ENCODE data around the gene TM4SF5. TPM values are rescaled to one million over a fixed set of nuclear protein-coding genes. Genes with fewer than 3 reads are reported as not detected.

TM4SF5 gene
- total RNA-seq, 1 experiment from 2014 or later: not detected

DNA sequence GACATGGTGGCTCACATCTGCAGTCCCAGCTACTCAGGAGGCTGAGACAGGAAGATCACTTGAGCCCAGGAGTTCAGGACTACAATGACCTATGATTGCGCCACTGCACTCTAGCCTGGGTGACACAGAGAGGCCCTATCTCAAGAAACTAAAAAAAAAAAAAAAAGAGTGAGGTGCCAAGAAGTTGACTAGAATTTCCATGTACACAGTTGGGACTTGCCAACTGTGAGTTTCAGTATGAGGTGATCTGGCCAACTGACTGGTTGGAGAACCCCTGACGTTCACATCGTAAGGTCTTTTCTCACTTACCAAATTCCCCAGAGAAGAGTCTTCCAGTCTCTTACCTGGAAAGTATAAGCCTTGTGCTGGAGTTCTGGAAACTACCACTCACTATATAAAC lies 43.6 kb upstream of the TM4SF5 start (continued):
- no peak for TF ChIP-seq GABPB1 (CRISPR knock-in tag; IDR thresholded peaks at IDR 0.05)
- TF ChIP-seq NR3C1 (CRISPR knock-in tag; conservative IDR thresholded peaks at IDR 0.05; ENCODE audit: low read depth): no peak
- TF ChIP-seq SMAD4 (CRISPR knock-in tag; IDR thresholded peaks at IDR 0.05): no peak
- TF ChIP-seq HMGA2 (CRISPR knock-in tag; IDR thresholded peaks at IDR 0.05): no peak
- no peak for TF ChIP-seq RELA (CRISPR knock-in tag; IDR thresholded peaks at IDR 0.05; ENCODE audit: borderline replicate concordance)
- TF ChIP-seq, protein P1, sequence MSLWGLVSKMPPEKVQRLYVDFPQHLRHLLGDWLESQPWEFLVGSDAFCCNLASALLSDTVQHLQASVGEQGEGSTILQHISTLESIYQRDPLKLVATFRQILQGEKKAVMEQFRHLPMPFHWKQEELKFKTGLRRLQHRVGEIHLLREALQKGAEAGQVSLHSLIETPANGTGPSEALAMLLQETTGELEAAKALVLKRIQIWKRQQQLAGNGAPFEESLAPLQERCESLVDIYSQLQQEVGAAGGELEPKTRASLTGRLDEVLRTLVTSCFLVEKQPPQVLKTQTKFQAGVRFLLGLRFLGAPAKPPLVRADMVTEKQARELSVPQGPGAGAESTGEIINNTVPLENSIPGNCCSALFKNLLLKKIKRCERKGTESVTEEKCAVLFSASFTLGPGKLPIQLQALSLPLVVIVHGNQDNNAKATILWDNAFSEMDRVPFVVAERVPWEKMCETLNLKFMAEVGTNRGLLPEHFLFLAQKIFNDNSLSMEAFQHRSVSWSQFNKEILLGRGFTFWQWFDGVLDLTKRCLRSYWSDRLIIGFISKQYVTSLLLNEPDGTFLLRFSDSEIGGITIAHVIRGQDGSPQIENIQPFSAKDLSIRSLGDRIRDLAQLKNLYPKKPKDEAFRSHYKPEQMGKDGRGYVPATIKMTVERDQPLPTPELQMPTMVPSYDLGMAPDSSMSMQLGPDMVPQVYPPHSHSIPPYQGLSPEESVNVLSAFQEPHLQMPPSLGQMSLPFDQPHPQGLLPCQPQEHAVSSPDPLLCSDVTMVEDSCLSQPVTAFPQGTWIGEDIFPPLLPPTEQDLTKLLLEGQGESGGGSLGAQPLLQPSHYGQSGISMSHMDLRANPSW (CRISPR knock-in tag; conservative IDR thresholded peaks at IDR 0.05; ENCODE audit: low read depth): no peak

DNA sequence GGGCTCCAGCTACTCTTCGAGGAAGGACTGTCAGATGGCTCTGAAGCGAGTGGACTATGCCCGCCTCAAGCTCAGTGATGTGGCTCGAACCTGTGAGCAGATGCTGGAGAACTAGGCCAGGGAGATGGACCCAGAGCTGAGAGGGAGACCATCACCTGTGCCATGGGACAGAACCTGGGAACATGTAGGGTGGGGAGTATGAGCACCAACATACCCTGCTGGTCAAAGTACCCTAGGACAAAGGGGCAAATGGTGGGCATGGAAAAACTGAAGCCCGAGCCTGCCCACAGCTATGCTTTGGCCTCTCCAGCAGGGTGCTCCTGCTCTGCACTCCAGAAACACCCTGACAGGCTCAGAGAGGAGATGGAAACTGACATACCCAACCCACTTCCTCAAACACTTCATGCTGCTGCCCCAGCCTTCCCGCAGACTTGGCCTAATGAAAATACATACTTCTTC lies 38.6 kb upstream of the TM4SF5 start:
- ChIA-PET POLR2A (no interaction called here), CTCF (interaction anchor here (0.7 to 2.3 kb wide), 6 partner anchors 23 to 167 kb away, joined by 3 to 10 read pairs (median 4); partner anchors contain the start of genes PLD2, PSMB6 and TM4SF5)
- H3K36me3 Mint-ChIP-seq: no peaks in the 10 kb centered on the region
- H3K27ac Mint-ChIP-seq: no peak overlapping the region
- peaks cover 4% of the 10 kb centered on the region for H3K4me1 Mint-ChIP-seq
- H3K4me3 Mint-ChIP-seq: no peak overlapping the region
- H3K9me3 Mint-ChIP-seq: no peaks in the 10 kb centered on the region
- ATAC-seq: no peak
- no peak for DNase-seq (ENCODE audit: low spot score)
- H3K27me3 Mint-ChIP-seq (ENCODE audit: low read depth): peaks cover 31% of the 10 kb centered on the region
- TF ChIP-seq, protein P2, sequence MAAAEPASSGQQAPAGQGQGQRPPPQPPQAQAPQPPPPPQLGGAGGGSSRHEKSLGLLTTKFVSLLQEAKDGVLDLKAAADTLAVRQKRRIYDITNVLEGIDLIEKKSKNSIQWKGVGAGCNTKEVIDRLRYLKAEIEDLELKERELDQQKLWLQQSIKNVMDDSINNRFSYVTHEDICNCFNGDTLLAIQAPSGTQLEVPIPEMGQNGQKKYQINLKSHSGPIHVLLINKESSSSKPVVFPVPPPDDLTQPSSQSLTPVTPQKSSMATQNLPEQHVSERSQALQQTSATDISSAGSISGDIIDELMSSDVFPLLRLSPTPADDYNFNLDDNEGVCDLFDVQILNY (CRISPR knock-in tag; IDR thresholded peaks at IDR 0.05): no peak
- TF ChIP-seq KAT7 (CRISPR knock-in tag; IDR thresholded peaks at IDR 0.05; ENCODE audit: borderline replicate concordance) (no peak), JUN (CRISPR knock-in tag; IDR thresholded peaks at IDR 0.05) (no peak), MXD4 (CRISPR knock-in tag; IDR thresholded peaks at IDR 0.05; ENCODE audit: borderline replicate concordance) (no peak), EMX1 (CRISPR knock-in tag; IDR thresholded peaks at IDR 0.05) (no peak), NR1H2 (CRISPR knock-in tag; IDR thresholded peaks at IDR 0.05) (no peak), FOXP1 (CRISPR knock-in tag; IDR thresholded peaks at IDR 0.05; ENCODE audit: borderline replicate concordance) (no peak), RORB (CRISPR knock-in tag; IDR thresholded peaks at IDR 0.05) (no peak), CREM (CRISPR knock-in tag; IDR thresholded peaks at IDR 0.05) (no peak), ETV6 (CRISPR knock-in tag; IDR thresholded peaks at IDR 0.05) (no peak), OVOL2 (CRISPR knock-in tag; IDR thresholded peaks at IDR 0.05; ENCODE audit: borderline replicate concordance) (no peak), SMAD3 (CRISPR knock-in tag; IDR thresholded peaks at IDR 0.05; ENCODE audit: borderline replicate concordance) (no peak)
- TF ChIP-seq, protein P3, sequence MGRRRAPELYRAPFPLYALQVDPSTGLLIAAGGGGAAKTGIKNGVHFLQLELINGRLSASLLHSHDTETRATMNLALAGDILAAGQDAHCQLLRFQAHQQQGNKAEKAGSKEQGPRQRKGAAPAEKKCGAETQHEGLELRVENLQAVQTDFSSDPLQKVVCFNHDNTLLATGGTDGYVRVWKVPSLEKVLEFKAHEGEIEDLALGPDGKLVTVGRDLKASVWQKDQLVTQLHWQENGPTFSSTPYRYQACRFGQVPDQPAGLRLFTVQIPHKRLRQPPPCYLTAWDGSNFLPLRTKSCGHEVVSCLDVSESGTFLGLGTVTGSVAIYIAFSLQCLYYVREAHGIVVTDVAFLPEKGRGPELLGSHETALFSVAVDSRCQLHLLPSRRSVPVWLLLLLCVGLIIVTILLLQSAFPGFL (CRISPR knock-in tag; IDR thresholded peaks at IDR 0.05; ENCODE audit: borderline replicate concordance): no peak
- TF ChIP-seq, protein P4, sequence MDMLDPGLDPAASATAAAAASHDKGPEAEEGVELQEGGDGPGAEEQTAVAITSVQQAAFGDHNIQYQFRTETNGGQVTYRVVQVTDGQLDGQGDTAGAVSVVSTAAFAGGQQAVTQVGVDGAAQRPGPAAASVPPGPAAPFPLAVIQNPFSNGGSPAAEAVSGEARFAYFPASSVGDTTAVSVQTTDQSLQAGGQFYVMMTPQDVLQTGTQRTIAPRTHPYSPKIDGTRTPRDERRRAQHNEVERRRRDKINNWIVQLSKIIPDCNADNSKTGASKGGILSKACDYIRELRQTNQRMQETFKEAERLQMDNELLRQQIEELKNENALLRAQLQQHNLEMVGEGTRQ (CRISPR knock-in tag; IDR thresholded peaks at IDR 0.05): no peak
- TF ChIP-seq, protein P5, sequence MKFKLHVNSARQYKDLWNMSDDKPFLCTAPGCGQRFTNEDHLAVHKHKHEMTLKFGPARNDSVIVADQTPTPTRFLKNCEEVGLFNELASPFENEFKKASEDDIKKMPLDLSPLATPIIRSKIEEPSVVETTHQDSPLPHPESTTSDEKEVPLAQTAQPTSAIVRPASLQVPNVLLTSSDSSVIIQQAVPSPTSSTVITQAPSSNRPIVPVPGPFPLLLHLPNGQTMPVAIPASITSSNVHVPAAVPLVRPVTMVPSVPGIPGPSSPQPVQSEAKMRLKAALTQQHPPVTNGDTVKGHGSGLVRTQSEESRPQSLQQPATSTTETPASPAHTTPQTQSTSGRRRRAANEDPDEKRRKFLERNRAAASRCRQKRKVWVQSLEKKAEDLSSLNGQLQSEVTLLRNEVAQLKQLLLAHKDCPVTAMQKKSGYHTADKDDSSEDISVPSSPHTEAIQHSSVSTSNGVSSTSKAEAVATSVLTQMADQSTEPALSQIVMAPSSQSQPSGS (CRISPR knock-in tag; IDR thresholded peaks at IDR 0.05; ENCODE audit: borderline replicate concordance, low read depth): no peak
- TF ChIP-seq, protein P6, sequence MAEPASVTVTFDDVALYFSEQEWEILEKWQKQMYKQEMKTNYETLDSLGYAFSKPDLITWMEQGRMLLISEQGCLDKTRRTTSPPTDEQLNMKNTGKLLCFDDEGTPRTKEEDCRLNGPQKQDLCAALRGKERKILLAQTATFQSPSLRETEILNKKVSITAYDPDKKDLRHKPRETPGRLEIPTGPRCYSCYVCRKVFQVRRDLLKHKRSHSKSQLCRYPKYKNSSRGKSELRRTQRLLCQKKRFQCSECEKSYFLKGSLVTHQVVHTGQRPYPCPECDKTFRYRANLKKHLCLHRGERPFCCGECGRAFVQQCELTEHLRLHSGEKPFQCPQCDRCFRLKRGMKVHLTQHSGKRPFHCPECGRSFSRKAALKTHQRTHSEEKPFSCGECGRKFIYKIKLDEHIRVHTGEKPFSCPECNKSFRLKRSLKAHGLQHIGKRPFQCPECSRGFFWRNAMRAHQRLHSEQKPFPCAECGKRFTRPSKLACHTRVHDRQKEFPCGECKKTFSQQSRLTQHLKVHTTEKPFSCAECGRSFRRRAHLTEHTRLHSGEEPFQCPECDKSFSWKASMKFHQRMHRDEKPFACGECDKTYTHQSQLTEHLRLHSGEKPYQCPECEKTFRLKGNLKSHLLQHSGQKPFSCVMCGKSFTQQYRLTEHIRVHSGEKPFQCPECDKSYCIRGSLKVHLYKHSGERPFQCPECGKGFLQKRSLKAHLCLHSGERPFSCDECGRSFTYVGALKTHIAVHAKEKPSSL (CRISPR knock-in tag; conservative IDR thresholded peaks at IDR 0.05): no peak
- TF ChIP-seq, protein P1 (CRISPR knock-in tag; conservative IDR thresholded peaks at IDR 0.05; ENCODE audit: low read depth): no peak
- TF ChIP-seq, protein P7, sequence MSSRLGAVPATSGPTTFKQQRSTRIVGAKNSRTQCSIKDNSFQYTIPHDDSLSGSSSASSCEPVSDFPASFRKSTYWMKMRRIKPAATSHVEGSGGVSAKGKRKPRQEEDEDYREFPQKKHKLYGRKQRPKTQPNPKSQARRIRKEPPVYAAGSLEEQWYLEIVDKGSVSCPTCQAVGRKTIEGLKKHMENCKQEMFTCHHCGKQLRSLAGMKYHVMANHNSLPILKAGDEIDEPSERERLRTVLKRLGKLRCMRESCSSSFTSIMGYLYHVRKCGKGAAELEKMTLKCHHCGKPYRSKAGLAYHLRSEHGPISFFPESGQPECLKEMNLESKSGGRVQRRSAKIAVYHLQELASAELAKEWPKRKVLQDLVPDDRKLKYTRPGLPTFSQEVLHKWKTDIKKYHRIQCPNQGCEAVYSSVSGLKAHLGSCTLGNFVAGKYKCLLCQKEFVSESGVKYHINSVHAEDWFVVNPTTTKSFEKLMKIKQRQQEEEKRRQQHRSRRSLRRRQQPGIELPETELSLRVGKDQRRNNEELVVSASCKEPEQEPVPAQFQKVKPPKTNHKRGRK (CRISPR knock-in tag; IDR thresholded peaks at IDR 0.05; ENCODE audit: borderline replicate concordance): no peak

All from WTC11 (cell line).